Bone marrow (tissue), 2 donors: ENCODE data around the gene IFI27L2.

Experiments used
- DNase-seq, 2 donors: peaks; one replicate each; lab custom pipeline; 2025; lab: John Stamatoyannopoulos, UW

Gene IFI27L2

GRCh38 chr14:94100847-94101246 lies 28.6 kb downstream of the IFI27L2 start:
- no peak for DNase-seq

GRCh38 chr14:94099006-94099405 lies 30.4 kb downstream of the IFI27L2 start:
- no peak for DNase-seq

- no peak for DNase-seq
Measured at GRCh38 chr14:94098326-94098992, 30.9 kb downstream of the IFI27L2 start.

- DNase-seq = no peak
Measured at GRCh38 chr14:94097091-94097490, 32.3 kb downstream of the IFI27L2 start.

GRCh38 chr14:94093418-94093817 lies 36.0 kb downstream of the IFI27L2 start:
- no peak for DNase-seq

GRCh38 chr14:94089479-94089878 lies 39.9 kb downstream of the IFI27L2 start:
- no peak for DNase-seq

- DNase-seq = no peak
Measured at GRCh38 chr14:94088516-94088915, 40.9 kb downstream of the IFI27L2 start.

GRCh38 chr14:94087891-94088290 lies 41.5 kb downstream of the IFI27L2 start:
- no peak for DNase-seq

- no peak for DNase-seq
Measured at GRCh38 chr14:94081386-94081820, 48.0 kb downstream of the IFI27L2 start.

GRCh38 chr14:94080621-94081385 lies 48.6 kb downstream of the IFI27L2 start, which contains the start of the genes DDX24 and IFI27L1:
DDX24 (minus strand) TSS chr14:94081202; CDS start chr14:94079742, 1,460 bp downstream.
IFI27L1 (plus strand) TSS chr14:94081310; CDS start chr14:94096938, 15,628 bp downstream.
- peak; percentile 73 to 91 for DNase-seq

- DNase-seq = no peak
Measured at GRCh38 chr14:94079891-94080620, 49.3 kb downstream of the IFI27L2 start.

GRCh38 chr14:94077823-94078222 lies 51.6 kb downstream of the IFI27L2 start:
- DNase-seq = no peak
